Keratinocyte (primary cell): ENCODE results near the gene PES1.

Experiments used
- CTCF ChIP-seq, 3 experiments: IDR thresholded peaks in 1 of 3; conservative IDR thresholded peaks in 1 of 3; optimal IDR thresholded peaks in 1 of 3; 2 replicates in 2 of 3; 3 replicates in 1 of 3; pipeline versions ENCODE3 to v1.5.1; 2011; ENCODE audit warnings: low read length in 3 of 3, mild to moderate bottlenecking in 3 of 3, moderate library complexity in 2 of 3, control low read depth in 1 of 3, inconsistent platforms in 1 of 3; ENCODE audit not compliant: insufficient read depth in 2 of 3; ENCODE audit errors: extremely low read depth in 1 of 3
- EZH2 ChIP-seq: IDR thresholded peaks from one replicate; pipeline ENCODE4 v1.6.1; 2012; ENCODE audit warnings: inconsistent platforms, mild to moderate bottlenecking, low read length, moderate library complexity

- no peak for TF ChIP-seq EZH2
- no peak for TF ChIP-seq CTCF (optimal IDR thresholded peaks at IDR 0.05 in 1 of 3, IDR thresholded peaks at IDR 0.05 in 1 of 3, conservative IDR thresholded peaks at IDR 0.05 in 1 of 3; ENCODE audit: extremely low read depth in 1 of 3, insufficient read depth in 2 of 3, low read length in 3 of 3)
Observed at GRCh38 chr22:30582051-30582450, 9.7 kb downstream of the PES1 start.
